HG03135 (cell line): ENCODE measurements around the gene APOBEC3H.

Experiments used
- ATAC-seq: cut with Tn5 transposase; IDR thresholded peaks from one replicate; pipeline ENCODE4 v1.9.1; 2021; ENCODE audit warnings: mild to moderate bottlenecking, moderate library complexity; ENCODE audit not compliant: unreplicated experiment

APOBEC3H gene

GRCh38 chr22:39080052-39080762 lies 16.8 kb upstream of the APOBEC3H start:
- ATAC-seq = no peak

- no peak for ATAC-seq
These were observed 16.0 kb upstream of the APOBEC3H start for GRCh38 chr22:39081016-39081415.

- no peak for ATAC-seq
These were observed 15.4 kb upstream of the APOBEC3H start for GRCh38 chr22:39081598-39081997.

- no peak for ATAC-seq
These were observed 13.6 kb upstream of the APOBEC3H start for GRCh38 chr22:39083212-39084165.

- ATAC-seq = no peak
These were observed 12.4 kb upstream of the APOBEC3H start for GRCh38 chr22:39084666-39085065.

GRCh38 chr22:39087098-39087497 lies 9.9 kb upstream of the APOBEC3H start:
- ATAC-seq = no peak

- no peak for ATAC-seq
These were observed 9.0 kb upstream of the APOBEC3H start for GRCh38 chr22:39087881-39088684.

- no peak for ATAC-seq
These were observed 8.4 kb upstream of the APOBEC3H start for GRCh38 chr22:39088685-39089032.

GRCh38 chr22:39089928-39090327 lies 7.1 kb upstream of the APOBEC3H start:
- ATAC-seq = no peak

- ATAC-seq = no peak
These were observed 6.5 kb upstream of the APOBEC3H start for GRCh38 chr22:39090426-39091064.

- ATAC-seq = no peak
These were observed 5.6 kb upstream of the APOBEC3H start for GRCh38 chr22:39091126-39092081.

- no peak for ATAC-seq
These were observed 4.8 kb upstream of the APOBEC3H start for GRCh38 chr22:39092111-39092862.

- ATAC-seq = no peak
These were observed 2.2 kb upstream of the APOBEC3H start for GRCh38 chr22:39094717-39095389.

- no peak for ATAC-seq
These were observed 1.1 kb upstream of the APOBEC3H start for GRCh38 chr22:39095971-39096370.

- ATAC-seq = no peak
These were observed 982 bp downstream of the APOBEC3H start for GRCh38 chr22:39098026-39098425.

GRCh38 chr22:39098576-39098975 lies 1.5 kb downstream of the APOBEC3H start:
- ATAC-seq = no peak

GRCh38 chr22:39101226-39101625 lies 4.2 kb downstream of the APOBEC3H start:
- ATAC-seq = no peak

GRCh38 chr22:39103431-39103830 lies 6.4 kb downstream of the APOBEC3H start:
- ATAC-seq = no peak
